ENCODE measurements around the gene YAP1.

- TF ChIP-seq, protein P1, sequence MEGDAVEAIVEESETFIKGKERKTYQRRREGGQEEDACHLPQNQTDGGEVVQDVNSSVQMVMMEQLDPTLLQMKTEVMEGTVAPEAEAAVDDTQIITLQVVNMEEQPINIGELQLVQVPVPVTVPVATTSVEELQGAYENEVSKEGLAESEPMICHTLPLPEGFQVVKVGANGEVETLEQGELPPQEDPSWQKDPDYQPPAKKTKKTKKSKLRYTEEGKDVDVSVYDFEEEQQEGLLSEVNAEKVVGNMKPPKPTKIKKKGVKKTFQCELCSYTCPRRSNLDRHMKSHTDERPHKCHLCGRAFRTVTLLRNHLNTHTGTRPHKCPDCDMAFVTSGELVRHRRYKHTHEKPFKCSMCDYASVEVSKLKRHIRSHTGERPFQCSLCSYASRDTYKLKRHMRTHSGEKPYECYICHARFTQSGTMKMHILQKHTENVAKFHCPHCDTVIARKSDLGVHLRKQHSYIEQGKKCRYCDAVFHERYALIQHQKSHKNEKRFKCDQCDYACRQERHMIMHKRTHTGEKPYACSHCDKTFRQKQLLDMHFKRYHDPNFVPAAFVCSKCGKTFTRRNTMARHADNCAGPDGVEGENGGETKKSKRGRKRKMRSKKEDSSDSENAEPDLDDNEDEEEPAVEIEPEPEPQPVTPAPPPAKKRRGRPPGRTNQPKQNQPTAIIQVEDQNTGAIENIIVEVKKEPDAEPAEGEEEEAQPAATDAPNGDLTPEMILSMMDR (IDR thresholded peaks at IDR 0.05): no peak
- TF ChIP-seq POLR2A (IDR thresholded peaks at IDR 0.05): no peak
Observed at GRCh38 chr11:102216433-102217075, 106.3 kb downstream of the YAP1 start.
